ENCODE results near the gene PRODH.
A peak's percentile ranks its signal among the peaks of the same experiment; 100 is the strongest.
"Not testable (repeated sequence)": the region's sequence is repeated elsewhere in the genome, so short reads cannot be mapped to it uniquely, and the experiment has no call there.

The PRODH gene

GRCh38 chr22:18967391-18968010, 31.4 kb upstream of the PRODH start:
- not testable (repeated sequence) for DNase-seq

- no peak for DNase-seq
Observed at GRCh38 chr22:18966748-18967147, 30.7 kb upstream of the PRODH start.

- no peak for DNase-seq
Observed at GRCh38 chr22:18965526-18966421, 29.7 kb upstream of the PRODH start.

- not testable (repeated sequence) for DNase-seq
Observed at GRCh38 chr22:18964501-18965265, 28.6 kb upstream of the PRODH start.

GRCh38 chr22:18964051-18964450, 28.0 kb upstream of the PRODH start:
- DNase-seq: not testable (repeated sequence)

GRCh38 chr22:18962308-18962635, 26.2 kb upstream of the PRODH start:
- DNase-seq: no peak

- DNase-seq: not testable (repeated sequence)
Observed at GRCh38 chr22:18961632-18962307, 25.7 kb upstream of the PRODH start.

GRCh38 chr22:18961201-18961600, 25.1 kb upstream of the PRODH start:
- not testable (repeated sequence) for DNase-seq

GRCh38 chr22:18960166-18960820, 24.2 kb upstream of the PRODH start:
- not testable (repeated sequence) for DNase-seq

GRCh38 chr22:18959741-18960140, 23.6 kb upstream of the PRODH start:
- not testable (repeated sequence) for DNase-seq

- DNase-seq: not testable (repeated sequence)
Observed at GRCh38 chr22:18959266-18959665, 23.2 kb upstream of the PRODH start.

- DNase-seq: not testable (repeated sequence)
Observed at GRCh38 chr22:18958738-18959137, 22.6 kb upstream of the PRODH start.

GRCh38 chr22:18958321-18958705, 22.2 kb upstream of the PRODH start:
- DNase-seq: not testable (repeated sequence)

- not testable (repeated sequence) for DNase-seq
Observed at GRCh38 chr22:18957621-18958320, 21.7 kb upstream of the PRODH start.

- DNase-seq: not testable (repeated sequence)
Observed at GRCh38 chr22:18956956-18957355, 20.9 kb upstream of the PRODH start.

GRCh38 chr22:18956121-18956895, 20.2 kb upstream of the PRODH start:
- DNase-seq: not testable (repeated sequence)

- no peak for DNase-seq
Observed at GRCh38 chr22:18955696-18956095, 19.6 kb upstream of the PRODH start.

GRCh38 chr22:18954990-18955571, 19.0 kb upstream of the PRODH start:
- DNase-seq: no peak

GRCh38 chr22:18954303-18954989, 18.4 kb upstream of the PRODH start:
- peak; percentile 75 for DNase-seq

- not testable (repeated sequence) for DNase-seq
Observed at GRCh38 chr22:18953128-18953527, 17.0 kb upstream of the PRODH start.

All from suppressor macrophage treated with lipopolysaccharide for 4 hours (primary cell).